Measurements from ENCODE around the gene TAOK1.

DNA sequence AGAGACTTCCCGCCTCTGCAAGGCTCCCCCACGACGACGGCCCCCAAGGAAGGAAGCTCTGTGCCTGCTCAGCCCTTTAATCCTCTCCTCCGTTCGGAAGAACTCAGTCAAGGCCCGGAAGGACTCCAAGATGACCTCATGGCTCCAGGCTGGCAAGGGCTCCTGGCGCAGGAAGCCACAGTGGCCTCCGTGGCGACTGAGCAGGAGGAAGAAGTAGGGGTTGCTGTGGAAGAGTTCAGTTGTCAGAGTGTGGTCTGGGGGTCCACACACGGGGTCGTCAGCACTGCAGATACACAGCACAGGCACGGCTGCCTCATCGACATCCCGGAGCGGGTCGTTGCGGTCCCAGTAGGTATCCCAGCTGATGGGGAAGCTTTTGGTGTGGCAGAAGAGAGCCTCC is 172.5 kb downstream of the TAOK1 start:
- TF ChIP-seq CHD2 (IDR thresholded peaks at IDR 0.05; ENCODE audit: borderline replicate concordance, low read depth, low read length) = no peak
- TF ChIP-seq MEF2A (IDR thresholded peaks at IDR 0.05; ENCODE audit: insufficient read depth, low read depth, low read length) = no peak
- no peak for TF ChIP-seq TAF1 (IDR thresholded peaks at IDR 0.05; ENCODE audit: borderline replicate concordance, low read depth, low read length)
- no peak for TF ChIP-seq SIX5 (IDR thresholded peaks at IDR 0.05; ENCODE audit: low read depth, low read length, severe bottlenecking)

All from GM12878 (cell line).